Epithelial cell of esophagus (primary cell): ENCODE results near the gene KRR1.

Experiments
- DNase-seq: peaks from one replicate; pipeline ENCODE4 v3.0.0; 2010; ENCODE audit warnings: low read depth
- H3K4me3 ChIP-seq: 2 replicates; pipeline ENCODE4 v1.5.1; 2011; ENCODE audit warnings: mild to moderate bottlenecking, low read length, control low read depth
- CTCF ChIP-seq: IDR thresholded peaks from 2 replicates; pipeline ENCODE4 v1.5.1; 2011; ENCODE audit warnings: low read depth, mild to moderate bottlenecking, low read length, control low read depth, inconsistent platforms; ENCODE audit not compliant: insufficient read depth; ENCODE audit errors: missing control alignments

KRR1 gene

GRCh38 chr12:75542942-75543341 is 31.5 kb upstream of the KRR1 start:
- DNase-seq: no peak
- no peak for TF ChIP-seq CTCF
- no peak overlapping the region for H3K4me3 ChIP-seq

GRCh38 chr12:75539889-75540288 is 28.5 kb upstream of the KRR1 start:
- H3K4me3 ChIP-seq: no peak overlapping the region
- TF ChIP-seq CTCF: no peak
- DNase-seq: no peak

- no peak for DNase-seq
- H3K4me3 ChIP-seq: no peak overlapping the region
- no peak for TF ChIP-seq CTCF
Measured at GRCh38 chr12:75533239-75533638, 21.8 kb upstream of the KRR1 start.

- no peak for DNase-seq
- TF ChIP-seq CTCF: no peak
- H3K4me3 ChIP-seq: no peak overlapping the region
Measured at GRCh38 chr12:75529826-75530225, 18.4 kb upstream of the KRR1 start.

- no peak overlapping the region for H3K4me3 ChIP-seq
- no peak for DNase-seq
- TF ChIP-seq CTCF: no peak
Measured at GRCh38 chr12:75529316-75529715, 17.9 kb upstream of the KRR1 start.

GRCh38 chr12:75528692-75529091 is 17.3 kb upstream of the KRR1 start:
- DNase-seq: no peak
- no peak for TF ChIP-seq CTCF
- no peak overlapping the region for H3K4me3 ChIP-seq

- no peak for TF ChIP-seq CTCF
- DNase-seq: no peak
- H3K4me3 ChIP-seq: no peak overlapping the region
Measured at GRCh38 chr12:75528272-75528671, 16.9 kb upstream of the KRR1 start.
